ENCODE measurements around the gene IFI27L1.

IFI27L1 gene

GRCh38 chr14:94080621-94081385 is at the start of gene IFI27L1, which contains the start of gene DDX24:
Gene IFI27L1 (plus strand): TSS chr14:94081310. CDS start chr14:94096938, 15,628 bp downstream.
Gene DDX24 (minus strand): TSS chr14:94081202. CDS start chr14:94079742, 1,460 bp downstream.
- peak; percentile 87 to 95 (median 90) for DNase-seq (ENCODE audit: low read depth in 4 of 4, low spot score in 1 of 4)

DNA sequence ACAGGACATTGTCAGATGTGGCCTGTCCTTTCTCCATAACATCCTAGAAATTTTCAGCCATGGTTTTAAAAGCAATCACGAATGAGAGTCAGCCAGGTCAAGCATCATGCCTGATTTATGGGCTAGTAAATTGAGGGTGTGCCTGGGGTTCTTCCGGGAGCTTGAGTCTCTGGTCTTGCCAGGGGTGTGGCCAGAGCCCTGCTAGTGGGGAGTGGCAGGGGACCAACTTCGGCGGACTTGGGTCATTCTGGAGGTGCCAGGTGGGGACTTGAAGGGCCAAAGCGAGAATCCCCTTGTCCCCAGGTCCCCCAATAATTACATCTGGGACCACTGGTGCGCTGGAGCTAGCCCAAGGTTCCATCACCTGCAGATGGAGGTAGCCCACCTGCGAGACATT is 49.2 kb upstream of the IFI27L1 start:
- DNase-seq (ENCODE audit: low read depth in 4 of 4, low spot score in 1 of 4): no peak

DNA sequence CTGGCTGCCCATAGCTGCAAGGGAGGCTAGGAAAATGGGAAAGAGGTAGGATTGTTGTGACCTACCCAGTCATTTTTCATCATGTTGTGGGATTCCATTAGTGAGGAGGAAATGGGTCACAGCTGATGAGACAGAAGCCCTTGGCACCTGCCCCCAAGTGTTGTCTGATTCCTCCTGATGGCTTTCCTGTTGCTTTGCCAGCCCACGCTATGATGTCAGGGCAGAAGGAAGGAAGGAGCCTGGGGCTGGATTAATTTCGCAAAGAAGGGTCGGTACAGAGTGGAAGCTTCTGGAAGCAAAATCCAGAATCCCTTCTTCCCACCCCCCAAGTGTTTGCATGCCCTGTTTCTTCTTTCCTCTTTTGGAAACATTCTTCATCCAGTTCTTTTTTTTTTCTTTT is 46.2 kb upstream of the IFI27L1 start:
- no peak for DNase-seq (ENCODE audit: low read depth in 4 of 4, low spot score in 1 of 4)

DNA sequence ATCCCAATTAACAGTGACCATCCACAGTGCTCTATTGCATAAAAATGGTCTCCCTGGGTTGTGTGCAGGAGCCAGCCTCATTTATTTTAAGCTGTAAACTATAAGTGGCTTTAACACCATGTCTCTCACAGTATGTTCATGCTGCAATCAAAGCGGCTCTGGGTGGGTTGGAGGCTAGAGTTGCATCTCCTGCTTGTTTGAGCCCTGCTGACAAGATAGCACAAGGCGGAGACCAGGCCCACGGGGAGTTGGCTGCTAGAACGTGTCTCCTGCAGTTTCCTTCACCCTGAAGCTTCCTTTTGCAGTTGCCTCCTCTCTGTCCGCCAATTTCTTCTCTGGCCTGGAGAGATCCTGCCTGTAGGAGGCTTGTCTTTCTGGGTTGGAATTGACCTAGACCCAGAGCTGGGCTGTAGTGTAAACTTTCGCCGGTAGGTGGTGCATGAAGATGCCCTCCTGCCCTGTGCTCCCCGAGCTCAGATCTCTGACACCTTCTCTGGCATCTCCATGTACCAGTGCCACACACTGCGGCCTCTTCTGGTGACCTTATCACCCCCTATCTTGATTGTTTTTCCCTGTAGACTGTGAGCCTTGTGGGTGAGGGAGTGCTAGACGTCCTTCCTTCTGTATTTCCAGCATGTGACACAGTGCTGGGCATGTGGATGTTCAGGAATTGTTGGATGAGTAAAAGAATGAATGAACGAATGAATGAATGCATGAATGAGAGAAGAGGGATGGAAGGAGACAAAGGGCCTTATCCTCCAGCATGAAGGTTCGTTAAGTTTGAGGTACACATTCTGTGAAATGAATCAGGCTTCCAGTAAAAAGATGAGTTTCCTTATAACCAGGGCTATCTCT is 44.6 kb upstream of the IFI27L1 start:
- DNase-seq (ENCODE audit: low read depth in 4 of 4, low spot score in 1 of 4): peak; percentile 54 to 68 (median 66)

DNA sequence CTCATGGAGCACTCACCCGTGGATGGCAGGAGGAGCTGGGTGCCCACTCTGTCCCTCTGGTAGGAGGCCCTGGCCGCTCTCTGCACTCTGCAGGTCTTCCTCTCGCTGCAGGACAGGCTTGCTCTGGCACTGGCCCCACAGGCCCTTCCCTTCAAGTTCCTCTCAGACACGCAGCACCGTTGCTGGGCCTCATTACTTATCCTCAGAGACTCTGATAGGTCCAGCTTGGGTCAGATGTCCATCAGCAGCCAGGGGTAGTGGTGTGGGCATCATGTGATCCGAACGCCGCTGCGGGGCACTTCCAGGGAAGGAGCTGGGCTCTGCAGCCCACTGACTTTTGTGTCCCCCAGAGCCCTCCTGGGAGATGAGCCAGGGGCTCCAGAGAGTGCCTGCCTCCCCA is 43.2 kb upstream of the IFI27L1 start:
- no peak for DNase-seq (ENCODE audit: low read depth in 4 of 4, low spot score in 1 of 4)

- no peak for DNase-seq (ENCODE audit: low read depth in 4 of 4, low spot score in 1 of 4)
These were observed 42.6 kb upstream of the IFI27L1 start for GRCh38 chr14:94038510-94038909.

GRCh38 chr14:94038921-94039629 is 42.0 kb upstream of the IFI27L1 start:
- DNase-seq (ENCODE audit: low read depth in 4 of 4, low spot score in 1 of 4): no peak

GRCh38 chr14:94040247-94040646 is 40.9 kb upstream of the IFI27L1 start:
- DNase-seq (ENCODE audit: low read depth in 4 of 4, low spot score in 1 of 4): no peak

DNA sequence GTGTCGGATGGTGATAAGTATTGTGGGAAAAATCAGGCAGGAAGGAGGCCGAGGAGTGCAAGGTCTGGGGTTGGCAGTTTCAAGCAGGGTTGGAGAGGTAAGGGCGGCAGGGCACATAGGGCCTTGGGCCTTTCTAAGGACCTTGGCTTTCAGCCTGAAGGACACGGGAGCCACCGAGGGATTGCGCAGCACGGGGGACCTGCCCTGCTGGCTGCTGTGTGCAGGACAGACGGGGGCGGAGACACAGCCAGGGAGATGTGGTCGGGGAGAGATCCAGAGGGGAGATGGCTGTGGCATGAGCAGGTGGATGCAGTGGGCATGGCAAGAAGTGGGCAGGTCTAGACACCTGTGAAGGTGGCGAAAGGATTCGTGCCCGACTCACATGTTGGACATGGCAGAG is 40.3 kb upstream of the IFI27L1 start:
- DNase-seq (ENCODE audit: low read depth in 4 of 4, low spot score in 1 of 4): no peak

- DNase-seq (ENCODE audit: low read depth in 4 of 4, low spot score in 1 of 4): no peak
These were observed 39.4 kb upstream of the IFI27L1 start for GRCh38 chr14:94041551-94042346.

DNA sequence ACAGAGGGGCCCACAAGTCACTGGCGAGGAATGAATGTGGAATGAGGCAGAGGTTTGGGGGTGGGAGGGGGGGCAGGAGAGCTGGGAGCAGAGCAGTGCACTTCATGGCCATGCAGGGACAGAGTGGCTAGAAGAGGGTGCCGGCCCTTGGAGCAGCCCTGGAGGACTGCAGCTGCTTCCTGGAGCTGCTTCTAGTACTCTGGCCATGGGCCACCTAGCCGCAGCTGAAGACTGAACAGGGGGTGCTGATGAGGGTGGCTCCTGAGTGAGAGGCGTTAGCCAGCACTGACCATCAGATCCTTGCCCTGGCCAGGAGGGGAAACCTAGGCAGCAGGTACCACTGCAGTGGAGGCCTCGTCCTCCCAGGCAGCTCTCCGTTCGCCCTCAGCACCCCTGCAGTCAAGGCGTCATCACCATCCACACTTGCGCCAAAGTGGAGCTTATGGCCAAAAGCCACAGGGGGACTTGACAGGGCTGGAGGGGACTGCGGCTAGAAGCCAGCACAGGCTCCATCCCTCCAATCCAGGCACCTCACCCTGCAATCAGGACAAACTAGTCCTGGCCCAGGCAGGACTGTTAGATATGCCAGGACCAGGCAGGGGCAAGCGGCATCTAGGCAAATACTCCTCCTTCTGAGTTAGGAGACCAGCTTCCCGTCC is 38.5 kb upstream of the IFI27L1 start:
- DNase-seq (ENCODE audit: low read depth in 4 of 4, low spot score in 1 of 4): no peak

DNA sequence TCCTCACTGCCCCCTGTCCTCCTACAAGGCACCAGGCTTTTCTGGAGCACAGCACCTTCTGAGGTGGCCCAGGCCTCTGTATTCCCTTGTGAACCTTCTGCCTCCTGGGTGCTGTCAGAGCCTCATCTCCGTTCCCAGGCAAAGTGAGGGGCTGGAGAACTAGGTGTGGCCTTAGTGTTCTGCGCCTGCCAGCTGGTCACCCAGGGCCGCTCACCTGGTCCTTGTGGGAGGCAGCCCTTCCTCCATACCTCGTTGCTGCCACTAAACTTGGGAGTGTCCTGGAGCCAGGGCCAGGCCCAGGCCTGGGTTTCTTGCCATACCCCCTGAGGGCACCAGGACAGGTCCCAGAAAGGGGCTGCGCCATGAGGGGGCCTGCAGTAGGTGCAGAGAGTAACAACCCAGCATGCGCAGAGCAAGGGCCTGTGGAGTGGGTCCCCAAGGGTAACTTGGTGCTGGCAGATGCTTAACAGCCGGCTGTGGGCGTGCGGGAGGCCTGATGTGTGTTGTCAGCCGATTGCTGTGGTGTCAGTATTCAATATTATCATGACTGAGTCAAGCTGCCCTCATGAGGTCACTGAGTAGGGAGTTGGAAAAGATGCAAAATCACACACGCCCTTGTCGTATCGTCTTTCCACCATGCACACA is 37.9 kb upstream of the IFI27L1 start:
- DNase-seq (ENCODE audit: low read depth in 4 of 4, low spot score in 1 of 4): no peak

GRCh38 chr14:94043756-94044475 is 37.2 kb upstream of the IFI27L1 start:
- no peak for DNase-seq (ENCODE audit: low read depth in 4 of 4, low spot score in 1 of 4)

GRCh38 chr14:94044476-94045091 is 36.5 kb upstream of the IFI27L1 start:
- no peak for DNase-seq (ENCODE audit: low read depth in 4 of 4, low spot score in 1 of 4)

- DNase-seq (ENCODE audit: low read depth in 4 of 4, low spot score in 1 of 4): no peak
These were observed 36.0 kb upstream of the IFI27L1 start for GRCh38 chr14:94045101-94045500.

DNA sequence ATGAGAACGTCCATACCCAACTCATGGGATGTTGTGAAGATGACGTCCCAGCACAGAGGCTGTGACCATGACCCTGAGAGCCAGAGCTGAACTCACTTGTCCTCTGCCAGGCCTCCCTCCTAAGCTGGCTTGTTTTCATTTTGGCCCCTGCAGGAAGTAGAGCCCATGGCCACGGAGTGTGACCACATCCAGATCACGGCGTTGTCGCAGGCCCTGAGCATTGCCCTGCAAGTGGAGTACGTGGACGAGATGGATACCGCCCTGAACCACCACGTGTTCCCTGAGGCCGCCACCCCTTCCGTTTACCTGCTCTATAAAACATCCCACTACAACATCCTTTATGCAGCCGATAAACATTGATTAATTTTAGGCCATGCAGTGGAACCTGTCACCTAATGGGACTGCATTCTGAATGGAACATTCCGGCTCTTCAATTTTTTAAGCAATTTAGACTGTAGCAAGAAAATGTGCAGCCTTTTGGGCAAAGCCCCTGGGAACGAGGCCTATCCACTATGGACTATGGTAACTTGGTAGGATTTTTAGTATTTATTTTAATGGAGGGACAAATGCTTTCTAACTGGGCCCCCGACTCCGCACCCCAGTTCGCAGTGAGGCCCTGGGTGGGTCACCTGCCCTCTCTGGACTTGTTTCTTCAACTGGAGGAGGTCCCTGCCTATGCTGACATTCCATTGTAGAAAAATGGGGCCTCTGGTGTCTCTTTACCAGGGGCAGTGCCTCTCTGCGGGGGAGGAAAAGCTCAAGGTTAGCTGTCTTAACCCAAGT is 35.4 kb upstream of the IFI27L1 start:
- no peak for DNase-seq (ENCODE audit: low read depth in 4 of 4, low spot score in 1 of 4)

DNA sequence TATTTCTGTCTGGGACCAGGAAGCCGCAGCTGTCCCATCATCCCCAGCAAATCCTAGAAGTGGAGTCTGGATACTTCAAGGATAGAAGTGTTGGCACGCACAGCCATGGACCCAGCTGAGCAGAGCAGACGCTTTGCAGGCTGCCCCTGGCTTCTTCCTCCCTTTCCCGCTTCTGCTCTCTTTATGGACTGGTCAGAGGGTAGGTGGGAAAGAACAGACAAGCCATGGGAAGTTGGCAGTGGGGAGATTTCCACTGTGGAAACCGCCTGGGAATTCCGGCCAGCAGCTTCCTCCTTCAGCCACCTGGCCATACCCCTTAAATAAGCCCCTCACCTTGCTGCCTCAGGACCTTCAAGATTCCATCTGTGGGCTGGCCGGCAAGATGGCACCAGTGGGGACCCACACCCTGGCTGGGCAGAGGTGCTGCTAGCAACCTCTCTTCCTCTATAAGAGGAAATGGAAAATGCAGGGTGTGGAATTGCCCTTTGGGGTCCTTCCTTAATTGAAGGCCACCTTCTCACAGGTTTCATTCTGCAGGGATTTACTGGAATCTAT is 34.3 kb upstream of the IFI27L1 start:
- DNase-seq (ENCODE audit: low read depth in 4 of 4, low spot score in 1 of 4): no peak

- no peak for DNase-seq (ENCODE audit: low read depth in 4 of 4, low spot score in 1 of 4)
These were observed 33.5 kb upstream of the IFI27L1 start for GRCh38 chr14:94047581-94047980.

Data from stimulated activated CD4-positive, alpha-beta T cell treated with anti-CD3 and anti-CD28 coated beads, Interleukin-1b, Interleukin-23, amount 100 ng/mL, for 24 hours (primary cell).